ENCODE measurements around the gene CPPED1.

The CPPED1 gene

DNA sequence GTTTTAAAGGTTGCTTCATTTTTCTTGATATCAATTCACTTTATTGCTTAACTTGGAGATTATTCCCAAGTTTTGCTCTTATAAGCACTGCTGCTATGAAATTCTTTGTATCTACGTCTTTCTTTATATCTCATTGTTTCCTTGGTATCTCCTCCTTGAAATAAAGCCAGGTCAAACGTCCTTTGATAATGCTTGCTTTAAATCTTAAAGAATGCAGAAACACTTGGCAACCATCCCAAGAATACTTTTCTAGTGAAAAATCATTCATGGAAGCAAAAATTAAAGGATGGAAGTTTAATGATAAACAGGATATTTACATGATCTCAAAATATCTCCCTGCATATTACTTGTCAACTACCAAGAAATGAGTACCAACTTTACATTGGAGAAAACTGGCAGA lies 175.2 kb downstream of the CPPED1 start:
- POLR2A ChIA-PET: no interaction called here
- no peak overlapping the region for H3K4me3 ChIP-seq (ENCODE audit: low read depth, low read length)
- no peaks in the 10 kb centered on the region for H3K4me1 ChIP-seq (ENCODE audit: control insufficient read depth, insufficient read depth, low read length)
- TF ChIP-seq ZSCAN30 (tag by site-specific recombination; IDR thresholded peaks at IDR 0.05): no peak
- TF ChIP-seq KLF9 (tag by site-specific recombination; IDR thresholded peaks at IDR 0.05; ENCODE audit: low read depth): no peak
- no peak for TF ChIP-seq ZNF324 (tag by site-specific recombination; IDR thresholded peaks at IDR 0.05)
- no peak for TF ChIP-seq GLIS1 (tag by site-specific recombination; IDR thresholded peaks at IDR 0.05)
- TF ChIP-seq GLI2 (tag by site-specific recombination; IDR thresholded peaks at IDR 0.05; ENCODE audit: borderline replicate concordance, low read depth): no peak
- TF ChIP-seq ZNF394 (tag by site-specific recombination; IDR thresholded peaks at IDR 0.05; ENCODE audit: borderline replicate concordance): no peak
- TF ChIP-seq ZNF211 (tag by site-specific recombination; IDR thresholded peaks at IDR 0.05; ENCODE audit: low read depth): no peak
- TF ChIP-seq ZNF341 (tag by site-specific recombination; IDR thresholded peaks at IDR 0.05; ENCODE audit: low read depth): no peak
- CTCF ChIA-PET: no interaction called here
- H3K36me3 ChIP-seq (ENCODE audit: control insufficient read depth in 2 of 2, insufficient read depth in 1 of 2, low read length in 2 of 2): no peaks in the 10 kb centered on the region
- no peak overlapping the region for H3K27ac ChIP-seq (ENCODE audit: extremely low read depth, low read depth, low read length)
- H3K9me3 ChIP-seq (ENCODE audit: control insufficient read depth, insufficient read depth, low read depth, low read length): no peaks in the 10 kb centered on the region

DNA sequence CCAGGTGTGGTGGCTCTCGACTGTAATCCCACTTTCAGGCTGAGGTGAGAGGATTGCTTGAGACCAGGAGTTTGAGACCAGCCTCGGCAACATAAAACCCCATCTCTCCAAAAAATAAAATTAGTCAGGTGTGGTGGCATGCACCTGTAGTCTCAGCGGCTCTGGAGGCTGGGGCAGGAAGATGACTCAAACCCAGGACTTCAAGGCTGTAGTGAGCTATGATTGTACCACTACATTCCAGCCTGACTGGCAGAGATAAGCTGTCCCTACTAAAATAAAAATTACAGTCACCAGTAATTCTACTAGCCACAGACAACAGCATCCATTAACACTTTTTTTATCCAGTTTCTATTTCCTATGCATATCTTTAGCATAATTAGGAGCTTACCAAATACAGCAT lies 176.3 kb downstream of the CPPED1 start:
- H3K36me3 ChIP-seq (ENCODE audit: control insufficient read depth in 2 of 2, insufficient read depth in 1 of 2, low read length in 2 of 2): no peaks in the 10 kb centered on the region
- ChIA-PET CTCF (no interaction called here), POLR2A (no interaction called here)
- H3K27ac ChIP-seq (ENCODE audit: extremely low read depth, low read depth, low read length): no peak overlapping the region
- no peak for TF ChIP-seq ZBTB48 (tag by site-specific recombination; IDR thresholded peaks at IDR 0.05)
- no peak for TF ChIP-seq ZNF19 (tag by site-specific recombination; IDR thresholded peaks at IDR 0.05; ENCODE audit: low read depth)
- TF ChIP-seq OVOL3 (tag by site-specific recombination; IDR thresholded peaks at IDR 0.05): no peak
- TF ChIP-seq, protein P1, sequence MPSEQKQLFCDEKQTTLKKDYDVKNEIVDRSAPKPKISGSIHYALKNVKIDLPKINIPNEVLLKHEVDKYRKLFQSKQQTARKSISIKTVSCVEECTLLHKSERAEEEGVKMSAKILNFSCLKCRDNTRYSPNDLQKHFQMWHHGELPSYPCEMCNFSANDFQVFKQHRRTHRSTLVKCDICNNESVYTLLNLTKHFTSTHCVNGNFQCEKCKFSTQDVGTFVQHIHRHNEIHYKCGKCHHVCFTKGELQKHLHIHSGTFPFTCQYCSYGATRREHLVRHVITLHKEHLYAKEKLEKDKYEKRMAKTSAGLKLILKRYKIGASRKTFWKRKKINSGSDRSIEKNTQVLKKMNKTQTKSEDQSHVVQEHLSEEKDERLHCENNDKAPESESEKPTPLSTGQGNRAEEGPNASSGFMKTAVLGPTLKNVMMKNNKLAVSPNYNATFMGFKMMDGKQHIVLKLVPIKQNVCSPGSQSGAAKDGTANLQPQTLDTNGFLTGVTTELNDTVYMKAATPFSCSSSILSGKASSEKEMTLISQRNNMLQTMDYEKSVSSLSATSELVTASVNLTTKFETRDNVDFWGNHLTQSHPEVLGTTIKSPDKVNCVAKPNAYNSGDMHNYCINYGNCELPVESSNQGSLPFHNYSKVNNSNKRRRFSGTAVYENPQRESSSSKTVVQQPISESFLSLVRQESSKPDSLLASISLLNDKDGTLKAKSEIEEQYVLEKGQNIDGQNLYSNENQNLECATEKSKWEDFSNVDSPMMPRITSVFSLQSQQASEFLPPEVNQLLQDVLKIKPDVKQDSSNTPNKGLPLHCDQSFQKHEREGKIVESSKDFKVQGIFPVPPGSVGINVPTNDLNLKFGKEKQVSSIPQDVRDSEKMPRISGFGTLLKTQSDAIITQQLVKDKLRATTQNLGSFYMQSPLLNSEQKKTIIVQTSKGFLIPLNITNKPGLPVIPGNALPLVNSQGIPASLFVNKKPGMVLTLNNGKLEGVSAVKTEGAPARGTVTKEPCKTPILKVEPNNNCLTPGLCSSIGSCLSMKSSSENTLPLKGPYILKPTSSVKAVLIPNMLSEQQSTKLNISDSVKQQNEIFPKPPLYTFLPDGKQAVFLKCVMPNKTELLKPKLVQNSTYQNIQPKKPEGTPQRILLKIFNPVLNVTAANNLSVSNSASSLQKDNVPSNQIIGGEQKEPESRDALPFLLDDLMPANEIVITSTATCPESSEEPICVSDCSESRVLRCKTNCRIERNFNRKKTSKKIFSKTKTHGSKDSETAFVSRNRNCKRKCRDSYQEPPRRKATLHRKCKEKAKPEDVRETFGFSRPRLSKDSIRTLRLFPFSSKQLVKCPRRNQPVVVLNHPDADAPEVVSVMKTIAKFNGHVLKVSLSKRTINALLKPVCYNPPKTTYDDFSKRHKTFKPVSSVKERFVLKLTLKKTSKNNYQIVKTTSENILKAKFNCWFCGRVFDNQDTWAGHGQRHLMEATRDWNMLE (tag by site-specific recombination; conservative IDR thresholded peaks at IDR 0.05; ENCODE audit: low read depth): no peak
- TF ChIP-seq, protein P2, sequence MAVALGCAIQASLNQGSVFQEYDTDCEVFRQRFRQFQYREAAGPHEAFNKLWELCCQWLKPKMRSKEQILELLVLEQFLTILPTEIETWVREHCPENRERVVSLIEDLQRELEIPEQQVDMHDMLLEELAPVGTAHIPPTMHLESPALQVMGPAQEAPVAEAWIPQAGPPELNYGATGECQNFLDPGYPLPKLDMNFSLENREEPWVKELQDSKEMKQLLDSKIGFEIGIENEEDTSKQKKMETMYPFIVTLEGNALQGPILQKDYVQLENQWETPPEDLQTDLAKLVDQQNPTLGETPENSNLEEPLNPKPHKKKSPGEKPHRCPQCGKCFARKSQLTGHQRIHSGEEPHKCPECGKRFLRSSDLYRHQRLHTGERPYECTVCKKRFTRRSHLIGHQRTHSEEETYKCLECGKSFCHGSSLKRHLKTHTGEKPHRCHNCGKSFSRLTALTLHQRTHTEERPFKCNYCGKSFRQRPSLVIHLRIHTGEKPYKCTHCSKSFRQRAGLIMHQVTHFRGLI (tag by site-specific recombination; IDR thresholded peaks at IDR 0.05): no peak
- no peak for TF ChIP-seq ZFP3 (tag by site-specific recombination; IDR thresholded peaks at IDR 0.05; ENCODE audit: low read depth)
- no peak for TF ChIP-seq ZNF391 (tag by site-specific recombination; IDR thresholded peaks at IDR 0.05; ENCODE audit: borderline replicate concordance, low read depth)
- no peak for TF ChIP-seq ZNF792 (tag by site-specific recombination; IDR thresholded peaks at IDR 0.05)
- TF ChIP-seq, protein P3, sequence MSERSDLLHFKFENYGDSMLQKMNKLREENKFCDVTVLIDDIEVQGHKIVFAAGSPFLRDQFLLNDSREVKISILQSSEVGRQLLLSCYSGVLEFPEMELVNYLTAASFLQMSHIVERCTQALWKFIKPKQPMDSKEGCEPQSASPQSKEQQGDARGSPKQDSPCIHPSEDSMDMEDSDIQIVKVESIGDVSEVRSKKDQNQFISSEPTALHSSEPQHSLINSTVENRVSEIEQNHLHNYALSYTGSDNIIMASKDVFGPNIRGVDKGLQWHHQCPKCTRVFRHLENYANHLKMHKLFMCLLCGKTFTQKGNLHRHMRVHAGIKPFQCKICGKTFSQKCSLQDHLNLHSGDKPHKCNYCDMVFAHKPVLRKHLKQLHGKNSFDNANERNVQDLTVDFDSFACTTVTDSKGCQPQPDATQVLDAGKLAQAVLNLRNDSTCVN (tag by site-specific recombination; optimal IDR thresholded peaks at IDR 0.05): no peak
- TF ChIP-seq SP3 (tag by site-specific recombination; IDR thresholded peaks at IDR 0.05): no peak
- H3K4me3 ChIP-seq (ENCODE audit: low read depth, low read length): no peak overlapping the region
- H3K4me1 ChIP-seq (ENCODE audit: control insufficient read depth, insufficient read depth, low read length): no peaks in the 10 kb centered on the region
- no peaks in the 10 kb centered on the region for H3K9me3 ChIP-seq (ENCODE audit: control insufficient read depth, insufficient read depth, low read depth, low read length)
